ENCODE data around the gene GPR78.

- TF ChIP-seq, protein P1, sequence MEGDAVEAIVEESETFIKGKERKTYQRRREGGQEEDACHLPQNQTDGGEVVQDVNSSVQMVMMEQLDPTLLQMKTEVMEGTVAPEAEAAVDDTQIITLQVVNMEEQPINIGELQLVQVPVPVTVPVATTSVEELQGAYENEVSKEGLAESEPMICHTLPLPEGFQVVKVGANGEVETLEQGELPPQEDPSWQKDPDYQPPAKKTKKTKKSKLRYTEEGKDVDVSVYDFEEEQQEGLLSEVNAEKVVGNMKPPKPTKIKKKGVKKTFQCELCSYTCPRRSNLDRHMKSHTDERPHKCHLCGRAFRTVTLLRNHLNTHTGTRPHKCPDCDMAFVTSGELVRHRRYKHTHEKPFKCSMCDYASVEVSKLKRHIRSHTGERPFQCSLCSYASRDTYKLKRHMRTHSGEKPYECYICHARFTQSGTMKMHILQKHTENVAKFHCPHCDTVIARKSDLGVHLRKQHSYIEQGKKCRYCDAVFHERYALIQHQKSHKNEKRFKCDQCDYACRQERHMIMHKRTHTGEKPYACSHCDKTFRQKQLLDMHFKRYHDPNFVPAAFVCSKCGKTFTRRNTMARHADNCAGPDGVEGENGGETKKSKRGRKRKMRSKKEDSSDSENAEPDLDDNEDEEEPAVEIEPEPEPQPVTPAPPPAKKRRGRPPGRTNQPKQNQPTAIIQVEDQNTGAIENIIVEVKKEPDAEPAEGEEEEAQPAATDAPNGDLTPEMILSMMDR (IDR thresholded peaks at IDR 0.05; ENCODE audit: insufficient read depth, low read depth, low read length) = no peak
- TF ChIP-seq EZH2 (IDR thresholded peaks at IDR 0.05; ENCODE audit: insufficient read depth, low read length) = no peak
Observed at GRCh38 chr4:8578717-8579116, 1.5 kb upstream of the GPR78 start.
